ENCODE results near the gene NINL.

NINL gene

DNA sequence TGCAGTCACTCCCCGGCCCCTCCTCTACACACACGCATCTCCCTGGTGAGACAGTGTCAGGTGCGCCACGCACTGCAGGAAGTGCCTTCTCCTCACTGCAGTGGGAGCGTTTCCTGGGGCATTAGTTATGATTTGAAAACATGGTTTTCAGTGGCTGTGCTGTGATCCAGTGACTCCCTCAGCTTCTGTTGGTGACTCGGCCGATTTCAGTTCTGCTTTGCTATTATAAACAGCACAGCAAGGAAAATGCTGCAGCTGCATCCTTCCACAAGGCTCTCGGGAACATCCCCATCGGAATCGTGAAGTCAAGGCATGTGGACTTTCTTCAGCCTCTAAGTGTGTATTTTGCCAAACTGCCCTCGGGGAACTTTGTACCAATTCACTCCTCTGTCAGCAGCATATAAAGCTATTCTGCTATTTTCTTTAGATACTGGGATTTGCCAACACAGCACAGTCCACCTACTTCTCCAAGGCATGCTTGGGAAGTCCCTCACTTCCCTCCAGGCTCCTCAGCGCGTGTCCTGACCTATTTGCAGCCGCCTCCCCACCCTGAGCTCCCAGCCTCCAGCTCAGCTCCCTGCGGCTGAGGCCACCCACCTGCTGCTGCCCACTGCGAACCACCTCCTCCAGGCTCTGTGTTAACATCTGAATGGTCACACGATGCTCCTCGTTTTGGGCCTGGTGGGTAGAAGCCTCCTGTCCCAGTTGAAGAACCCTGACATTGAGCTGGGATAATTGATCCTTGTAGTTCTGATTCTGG, 123.4 kb downstream of the NINL start:
- no peak for DNase-seq (ENCODE audit: low spot score)

GRCh38 chr20:25461281-25461650, 124.1 kb downstream of the NINL start:
- no peak for DNase-seq (ENCODE audit: low spot score)

DNA sequence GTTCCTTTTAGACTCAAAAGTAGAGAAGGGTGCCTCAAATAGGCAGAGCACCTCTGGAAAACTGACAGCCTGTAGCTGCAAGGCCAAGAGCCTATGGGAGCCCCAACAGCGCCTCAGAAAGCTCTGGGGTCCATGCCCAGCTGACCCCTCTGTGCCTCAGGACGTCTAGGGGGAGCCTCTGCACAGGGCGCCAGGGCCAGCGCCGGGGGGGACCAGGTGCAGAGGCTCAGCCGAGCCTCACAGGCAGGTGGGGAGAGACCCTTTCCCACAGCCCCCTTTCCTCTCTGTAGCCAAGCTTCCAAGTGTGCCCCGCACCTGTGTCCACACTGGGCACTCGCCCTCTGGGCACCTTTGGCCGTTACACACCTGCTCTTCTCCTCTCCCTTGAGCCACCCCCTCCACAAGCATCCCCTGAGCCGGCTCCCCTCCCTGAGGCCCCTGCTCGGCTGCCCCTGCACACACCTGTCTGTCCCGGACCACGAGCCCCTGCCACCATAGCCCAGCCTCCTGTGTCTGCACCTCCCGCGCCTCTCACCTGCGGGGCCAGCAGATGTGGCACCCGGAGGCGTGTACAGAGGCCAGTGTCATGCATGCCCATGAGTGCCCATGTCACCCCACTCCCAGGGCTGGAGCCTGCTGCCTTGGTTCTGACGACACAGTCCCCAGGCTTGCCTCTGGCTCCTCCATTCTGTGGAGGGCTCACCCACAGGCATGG, 124.6 kb downstream of the NINL start:
- DNase-seq (ENCODE audit: low spot score) = no peak

DNA sequence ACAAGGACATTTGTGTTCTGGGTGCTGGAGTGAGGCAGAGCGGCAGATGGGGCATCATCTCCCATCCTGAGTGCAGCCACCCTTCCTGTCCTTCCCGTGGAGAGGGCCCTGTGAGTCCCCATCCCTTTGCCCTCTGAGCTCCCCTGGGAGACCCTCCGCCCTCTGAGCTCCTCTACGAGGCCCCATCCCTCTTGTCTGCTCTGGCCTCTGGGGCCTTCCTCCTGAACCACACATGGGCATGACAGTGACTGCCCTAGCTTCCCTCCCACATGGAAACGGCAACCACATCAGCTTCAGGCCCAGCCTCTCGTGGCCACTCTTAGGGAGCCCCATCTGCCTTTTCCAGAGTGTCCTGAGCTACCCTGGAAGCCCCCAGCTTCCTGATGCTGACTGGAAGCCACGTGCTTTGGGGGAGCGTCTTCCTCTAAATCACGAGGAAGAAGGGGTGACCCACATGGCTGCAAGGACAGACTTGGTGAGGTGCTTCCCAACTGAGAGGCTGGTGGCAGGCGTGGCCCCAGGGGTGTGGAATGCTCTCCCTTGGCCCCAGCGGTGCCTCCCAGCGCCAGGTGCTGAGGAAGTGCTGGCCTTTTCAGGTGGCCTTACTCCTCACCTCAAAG, 125.3 kb downstream of the NINL start:
- DNase-seq (ENCODE audit: low spot score) = no peak

DNA sequence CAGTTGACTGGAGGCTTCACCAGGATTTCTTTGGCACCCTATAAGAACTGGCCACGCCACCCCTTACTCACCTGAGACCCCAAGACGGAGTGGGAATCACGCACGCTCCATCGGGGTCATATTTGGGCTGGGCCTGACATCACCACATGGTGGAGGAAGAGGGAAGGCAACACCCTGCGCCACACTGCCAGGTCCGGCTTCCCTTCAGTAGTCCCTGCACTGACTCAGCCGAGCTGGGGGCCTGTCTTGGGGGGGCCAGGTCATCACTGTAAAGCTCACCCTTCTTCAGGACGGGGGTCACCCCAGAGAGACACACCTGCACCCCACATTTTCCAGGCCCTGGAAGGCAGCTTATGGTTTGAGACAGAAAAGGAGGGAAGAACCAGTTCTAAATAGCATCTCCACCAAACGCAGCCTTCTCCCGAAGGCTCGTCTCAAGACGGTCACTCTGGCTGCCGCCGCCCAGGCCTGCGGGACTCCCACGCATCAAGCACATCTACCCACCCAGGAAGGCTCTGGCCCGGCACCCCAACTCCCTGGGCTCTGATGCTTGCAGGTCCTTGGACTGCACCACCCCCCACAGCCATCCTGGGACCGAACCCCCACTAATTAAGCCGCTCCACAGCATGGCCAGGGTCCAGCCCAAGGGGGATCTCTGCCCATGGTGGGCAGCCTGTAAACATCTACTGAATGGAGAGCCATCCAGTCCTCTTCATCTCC, 126.1 kb downstream of the NINL start:
- DNase-seq (ENCODE audit: low spot score) = no peak

DNA sequence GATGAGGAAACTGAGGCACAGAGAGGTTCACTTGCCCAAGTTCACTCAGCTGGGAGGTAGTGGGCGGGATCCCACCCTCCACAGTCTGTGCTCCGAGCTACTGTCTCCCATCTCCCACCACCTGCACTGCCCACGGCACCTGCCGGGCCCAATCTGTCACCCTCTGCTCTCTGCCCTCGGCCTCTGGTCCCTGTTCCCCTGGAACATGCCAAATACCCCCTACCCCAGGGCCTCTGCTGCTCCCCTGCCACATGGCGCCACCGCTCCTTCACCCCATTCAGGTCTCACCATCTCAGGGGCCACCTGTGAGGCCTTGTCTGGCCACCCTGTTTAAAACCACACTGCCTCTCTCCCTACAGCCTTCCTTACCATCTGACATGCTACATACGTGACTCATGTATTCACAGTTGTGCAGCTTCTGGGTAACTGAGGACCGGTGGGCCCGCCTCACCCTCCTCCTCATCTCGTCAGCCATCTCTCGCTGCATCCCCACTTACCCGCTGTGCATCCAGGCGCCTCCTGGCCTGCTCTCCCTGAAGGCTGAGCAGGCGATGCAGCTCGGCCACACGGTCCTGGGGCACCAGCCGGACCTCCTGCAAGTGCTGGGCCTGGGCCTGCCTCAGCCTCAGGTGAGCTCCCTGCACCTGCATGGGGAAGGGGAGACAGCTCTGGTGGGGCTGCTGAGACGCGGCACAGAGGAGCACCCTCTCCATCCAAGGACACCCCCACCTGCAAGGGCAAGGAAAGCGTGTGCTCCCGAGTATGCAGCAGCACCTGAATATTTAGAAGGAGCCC, 127.2 kb downstream of the NINL start:
- no peak for DNase-seq (ENCODE audit: low spot score)

DNA sequence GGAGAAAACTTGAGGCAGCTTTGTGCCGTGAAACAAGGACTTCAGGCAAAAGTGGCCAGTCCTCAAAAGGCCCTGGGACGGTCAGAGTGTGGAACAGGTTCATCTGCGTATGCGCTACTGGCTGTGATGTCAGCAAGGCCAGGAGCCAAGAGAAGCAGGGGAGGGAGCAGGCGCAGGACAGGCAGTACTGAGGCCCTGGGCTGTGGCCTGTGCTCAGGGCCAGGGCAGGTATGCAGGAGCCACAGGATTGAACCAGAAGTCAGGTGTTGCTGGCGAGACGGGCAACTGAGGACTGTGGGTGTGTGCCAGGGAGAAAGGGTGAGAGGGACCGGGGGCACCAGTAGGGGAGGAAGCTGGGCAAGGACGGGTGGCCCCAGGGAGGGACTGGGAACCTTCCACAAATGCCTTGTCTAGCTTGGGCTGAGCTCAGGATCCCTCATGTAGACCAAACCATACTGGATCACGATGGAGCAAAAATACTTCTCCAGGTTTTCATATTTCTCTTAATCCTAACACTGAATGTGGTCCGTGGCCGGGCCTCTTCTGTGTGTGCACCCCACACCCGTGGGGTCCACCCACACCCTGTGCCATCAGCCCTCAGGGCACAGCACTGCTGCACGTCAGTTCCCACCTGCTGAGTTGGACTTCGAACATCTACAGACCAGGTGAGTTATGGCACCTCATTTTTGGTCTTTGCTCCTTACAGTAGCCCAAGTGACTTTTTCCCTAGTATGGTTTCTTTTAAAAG, 131.0 kb downstream of the NINL start:
- no peak for DNase-seq (ENCODE audit: low spot score)

- DNase-seq (ENCODE audit: low spot score) = no peak
Observed at GRCh38 chr20:25453035-25453810, 132.1 kb downstream of the NINL start.

DNA sequence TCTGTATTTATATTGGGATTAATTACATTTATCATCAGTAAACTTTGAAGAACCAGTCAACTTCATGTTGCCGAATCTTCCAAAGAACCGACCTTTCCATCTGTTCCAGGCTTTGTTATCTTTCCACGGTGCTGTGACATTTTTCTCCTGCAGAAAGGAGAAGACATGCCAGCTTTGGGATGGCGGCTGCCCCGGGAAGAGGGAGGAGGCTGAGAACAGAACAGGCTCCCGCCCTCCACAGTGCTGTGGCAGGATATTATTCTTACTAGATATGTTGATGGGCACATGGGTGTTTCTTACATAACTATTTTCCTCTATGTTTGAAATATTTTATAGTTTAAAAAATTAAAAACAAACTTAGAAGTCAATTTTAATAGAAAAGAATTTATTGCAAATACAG, 133.0 kb downstream of the NINL start:
- no peak for DNase-seq (ENCODE audit: low spot score)

- DNase-seq (ENCODE audit: low spot score) = no peak
Observed at GRCh38 chr20:25447671-25448070, 137.7 kb downstream of the NINL start.

- DNase-seq (ENCODE audit: low spot score) = no peak
Observed at GRCh38 chr20:25444556-25444955, 140.8 kb downstream of the NINL start.

GRCh38 chr20:25439328-25439727, 146.0 kb downstream of the NINL start:
- DNase-seq (ENCODE audit: low spot score) = no peak

DNA sequence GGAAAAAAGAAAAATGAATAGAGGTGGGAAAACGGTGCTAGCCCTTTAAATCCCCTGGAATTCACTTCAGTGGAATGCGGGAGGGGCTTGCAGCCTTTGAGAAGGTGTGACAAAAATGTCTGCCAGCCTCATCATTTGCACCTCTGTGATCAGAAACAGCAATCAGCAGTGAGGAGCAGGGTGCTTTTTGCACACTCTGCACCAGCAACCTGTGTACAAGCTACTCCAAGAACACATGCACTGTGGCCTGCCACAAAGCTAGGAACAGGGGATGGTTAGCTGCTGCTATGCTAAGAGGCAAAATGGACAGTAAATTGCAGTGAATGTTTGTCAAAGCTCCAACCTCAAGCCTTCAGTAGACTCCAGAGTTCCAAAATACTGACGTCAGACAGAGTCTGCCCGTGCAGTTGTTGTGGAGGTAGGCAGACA, 148.2 kb downstream of the NINL start:
- DNase-seq (ENCODE audit: low spot score) = no peak

GRCh38 chr20:25424536-25424935, 160.8 kb downstream of the NINL start:
- DNase-seq (ENCODE audit: low spot score) = no peak

- DNase-seq (ENCODE audit: low spot score) = no peak
Observed at GRCh38 chr20:25422032-25422431, 163.3 kb downstream of the NINL start.

GRCh38 chr20:25421102-25421501, 164.2 kb downstream of the NINL start:
- DNase-seq (ENCODE audit: low spot score) = no peak

GRCh38 chr20:25418776-25419175, 166.6 kb downstream of the NINL start:
- DNase-seq (ENCODE audit: low spot score) = peak; percentile 13

DNA sequence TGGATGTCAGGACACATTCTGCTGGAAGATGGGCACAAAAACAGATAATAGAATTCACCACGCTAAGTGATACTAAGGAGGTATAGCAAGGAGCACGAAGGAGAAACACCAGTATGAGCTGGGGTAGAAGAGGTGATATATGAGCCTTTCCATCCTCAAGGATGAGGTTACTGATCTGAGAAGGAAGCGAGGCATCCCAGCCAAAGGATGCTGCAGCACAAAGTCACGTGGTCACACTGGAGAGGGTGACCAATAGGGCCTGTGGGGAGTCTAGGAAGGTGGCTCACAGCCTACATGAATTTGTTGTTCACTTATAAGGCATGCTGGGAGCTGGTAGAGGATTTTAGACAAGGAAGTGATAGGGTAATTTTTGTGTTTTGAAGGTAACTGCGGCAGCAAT, 176.4 kb downstream of the NINL start:
- no peak for DNase-seq (ENCODE audit: low spot score)

- DNase-seq (ENCODE audit: low spot score) = no peak
Observed at GRCh38 chr20:25408170-25408547, 177.2 kb downstream of the NINL start.

All from AG08396 (cell line).